Fibroblast of skin of scalp (primary cell): ENCODE measurements around the gene CTU2.

Experiments
- DNase-seq: peaks from one replicate; pipeline ENCODE4 v3.0.0-alpha.2; 2013

CTU2 gene

GRCh38 chr16:88681709-88682451 is 24.4 kb upstream of the CTU2 start:
- no peak for DNase-seq

GRCh38 chr16:88684569-88685155 is 21.6 kb upstream of the CTU2 start:
- no peak for DNase-seq

- peak; percentile 51 for DNase-seq
These were observed 20.9 kb upstream of the CTU2 start for GRCh38 chr16:88685156-88686061.

GRCh38 chr16:88686062-88686438 is 20.3 kb upstream of the CTU2 start:
- DNase-seq = no peak

- DNase-seq = peak; percentile 22
These were observed 19.7 kb upstream of the CTU2 start, which contains the start of gene SNAI3 for GRCh38 chr16:88686439-88687253. Gene SNAI3 (minus strand): TSS chr16:88686507. CDS start chr16:88686406, 101 bp downstream.

GRCh38 chr16:88687254-88687576 is 19.1 kb upstream of the CTU2 start:
- DNase-seq = no peak

- DNase-seq = no peak
These were observed 18.7 kb upstream of the CTU2 start for GRCh38 chr16:88687676-88688012.

GRCh38 chr16:88688013-88688778 is 18.1 kb upstream of the CTU2 start:
- DNase-seq = no peak

- DNase-seq = no peak
These were observed 15.8 kb upstream of the CTU2 start for GRCh38 chr16:88690341-88691128.

- DNase-seq = no peak
These were observed 15.0 kb upstream of the CTU2 start for GRCh38 chr16:88691129-88691813.

GRCh38 chr16:88691924-88692560 is 14.3 kb upstream of the CTU2 start:
- no peak for DNase-seq

GRCh38 chr16:88692861-88693260 is 13.4 kb upstream of the CTU2 start:
- DNase-seq = no peak

- no peak for DNase-seq
These were observed 12.7 kb upstream of the CTU2 start for GRCh38 chr16:88693420-88694177.

- no peak for DNase-seq
These were observed 11.8 kb upstream of the CTU2 start for GRCh38 chr16:88694221-88695087.

- DNase-seq = no peak
These were observed 11.1 kb upstream of the CTU2 start for GRCh38 chr16:88695218-88695617.

GRCh38 chr16:88695753-88696152 is 10.6 kb upstream of the CTU2 start:
- no peak for DNase-seq

- no peak for DNase-seq
These were observed 9.9 kb upstream of the CTU2 start for GRCh38 chr16:88696441-88696840.
